CD1c-positive myeloid dendritic cell (primary cell): ENCODE results near the gene COL4A2.

Experiments used
- DNase-seq: peaks from one replicate; pipeline ENCODE4 v3.0.0-alpha.2; 2016; ENCODE audit errors: extremely low spot score

Gene COL4A2

DNA sequence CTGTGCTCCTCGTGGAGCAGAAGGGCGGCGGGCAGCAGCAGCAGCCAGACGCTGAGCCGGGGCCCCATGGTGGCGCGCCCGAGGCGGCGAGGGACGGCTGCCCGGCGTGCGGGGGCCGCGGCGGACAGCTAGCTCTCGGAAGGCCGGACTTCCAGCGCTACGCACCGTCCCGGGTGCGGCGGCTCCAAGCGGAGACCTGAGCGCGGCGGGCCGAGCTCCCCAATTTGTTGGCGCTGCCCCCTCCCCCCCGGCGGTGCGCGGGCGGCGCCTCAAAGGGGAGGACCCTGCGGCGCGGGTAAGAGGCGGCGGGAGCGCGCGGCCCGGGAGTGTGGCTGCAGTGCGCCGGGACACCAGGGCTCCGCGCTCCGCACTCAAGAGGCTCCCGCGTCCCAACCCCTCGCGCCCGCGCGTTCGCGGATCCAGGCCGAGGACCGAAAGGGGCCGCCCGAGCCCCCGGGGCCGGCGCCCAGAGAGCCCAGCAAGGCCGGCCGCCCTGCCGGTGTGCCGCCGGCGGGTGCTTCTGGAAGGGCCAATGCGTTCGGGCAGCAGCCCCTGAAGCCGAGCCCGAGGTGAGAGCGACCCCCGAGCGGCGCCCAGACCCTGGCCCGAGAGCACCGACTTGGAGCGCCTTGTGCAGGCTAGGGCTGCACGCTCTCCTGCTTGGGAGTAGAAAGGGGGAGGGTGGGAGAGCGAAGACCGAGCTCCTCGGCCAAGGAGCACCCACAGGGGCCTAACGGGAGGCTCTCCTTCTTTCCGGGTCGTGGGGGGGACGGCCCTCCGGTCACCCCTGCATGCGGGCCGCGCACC is at the start of gene COL4A2, which contains the start of gene COL4A1:
Gene COL4A2 (plus strand): TSS at position 325 of the 807 bp plus-strand sequence. CDS start 620 bp downstream, outside the sequence.
Gene COL4A1 (minus strand): TSS at position 198 of the 807 bp plus-strand sequence. CDS start 130 bp downstream, at position 68.
- no peak for DNase-seq

- no peak for DNase-seq
Observed at GRCh38 chr13:110257408-110257807, 49.7 kb upstream of the COL4A2 start.

DNA sequence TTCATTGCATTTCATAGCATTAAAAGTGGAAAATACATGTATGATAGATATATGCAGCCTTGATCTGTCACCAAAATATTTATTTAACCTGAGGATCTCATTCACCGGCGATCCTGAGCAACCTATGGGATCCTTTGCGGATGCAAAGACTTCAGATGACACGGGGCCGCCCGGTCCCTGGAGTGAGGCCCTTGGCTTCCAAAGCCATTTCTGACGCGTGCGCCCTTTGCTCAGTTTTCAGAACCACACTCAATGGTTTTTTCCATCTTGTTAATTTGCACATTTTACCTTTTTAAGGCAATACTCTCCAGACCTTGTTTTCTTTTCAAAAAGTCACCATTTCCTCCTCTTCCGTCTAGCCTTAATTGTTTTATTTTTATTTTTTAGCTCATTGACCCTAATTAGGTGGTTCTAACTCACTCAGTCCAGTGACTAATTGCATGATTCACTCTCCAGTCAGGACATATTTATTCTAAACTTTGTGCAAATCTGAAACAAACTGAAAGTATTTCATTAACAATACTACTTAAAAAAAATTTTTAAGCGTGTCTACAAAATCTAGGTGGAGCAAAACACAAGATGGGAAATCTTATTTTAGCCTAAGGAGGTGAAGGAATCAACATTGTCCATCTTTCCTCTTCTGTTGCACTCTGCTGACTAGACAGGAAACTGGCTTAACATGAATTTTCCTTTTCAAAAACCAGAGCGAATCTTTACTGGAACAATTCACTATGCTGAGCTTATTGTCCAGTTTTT is 48.0 kb upstream of the COL4A2 start:
- no peak for DNase-seq

DNA sequence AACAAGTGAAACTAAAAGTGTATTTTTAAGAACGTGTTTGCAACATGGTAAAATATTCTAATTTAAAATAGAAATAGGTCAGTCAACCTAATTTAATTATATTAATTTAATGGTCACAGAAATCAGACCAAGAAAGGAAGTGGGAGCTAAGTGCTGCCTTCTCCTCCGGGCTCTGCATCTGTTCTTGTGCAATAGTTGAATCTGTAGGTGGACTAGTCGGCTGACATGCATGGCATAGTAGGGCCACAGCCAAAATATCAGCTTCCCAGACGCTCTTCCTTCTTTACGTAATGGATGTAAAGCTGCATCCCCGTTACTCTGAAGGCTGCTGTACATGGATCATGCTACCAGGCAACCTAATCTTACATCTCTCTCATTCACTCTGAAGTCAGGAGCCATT is 47.4 kb upstream of the COL4A2 start:
- DNase-seq, result no peak

DNA sequence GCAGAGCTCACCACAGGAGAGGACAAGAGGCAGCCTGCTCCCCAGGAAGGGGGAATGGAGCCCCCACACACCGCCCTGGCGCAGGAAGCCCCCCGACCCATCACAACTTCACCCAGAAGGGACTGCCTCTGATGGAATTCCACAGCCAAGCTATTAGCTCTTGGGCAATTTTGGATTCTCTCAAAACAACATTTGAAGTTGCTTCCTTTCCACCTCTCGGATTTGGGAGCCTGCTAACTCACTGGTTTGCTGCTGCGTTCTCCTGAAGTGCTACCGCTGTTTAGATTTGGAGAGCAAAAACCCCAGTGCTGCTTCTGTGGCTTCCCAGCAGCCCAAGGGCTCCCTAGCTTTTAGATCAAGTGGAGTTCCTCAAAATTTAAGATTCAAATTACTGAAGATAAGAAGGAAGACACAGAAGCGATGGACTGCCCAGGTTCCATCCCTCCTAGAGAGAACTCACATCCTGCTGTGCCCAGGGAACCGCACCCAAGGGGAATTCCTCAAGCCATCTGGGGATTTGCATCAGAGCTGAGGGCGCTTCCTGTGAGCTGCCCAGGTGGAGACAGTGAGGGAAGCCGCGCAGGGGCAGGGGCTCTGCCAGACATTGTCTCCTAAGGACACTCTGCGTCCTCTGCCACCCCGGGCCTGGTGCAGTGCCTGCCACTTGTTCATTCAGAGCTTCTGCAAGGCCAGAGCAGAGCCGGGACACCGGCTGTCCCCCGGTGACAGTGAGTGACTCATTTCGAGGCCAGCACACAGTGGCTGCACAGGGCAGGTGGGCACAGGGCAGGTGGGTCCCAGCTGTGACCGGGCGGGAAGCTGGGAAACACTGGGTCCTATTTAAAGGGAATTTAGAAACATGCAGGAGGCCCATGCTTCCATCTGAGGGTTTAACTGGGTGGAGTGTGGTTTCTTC is 45.7 kb upstream of the COL4A2 start:
- no peak for DNase-seq

GRCh38 chr13:110262082-110262436 is 45.0 kb upstream of the COL4A2 start:
- DNase-seq, result no peak

DNA sequence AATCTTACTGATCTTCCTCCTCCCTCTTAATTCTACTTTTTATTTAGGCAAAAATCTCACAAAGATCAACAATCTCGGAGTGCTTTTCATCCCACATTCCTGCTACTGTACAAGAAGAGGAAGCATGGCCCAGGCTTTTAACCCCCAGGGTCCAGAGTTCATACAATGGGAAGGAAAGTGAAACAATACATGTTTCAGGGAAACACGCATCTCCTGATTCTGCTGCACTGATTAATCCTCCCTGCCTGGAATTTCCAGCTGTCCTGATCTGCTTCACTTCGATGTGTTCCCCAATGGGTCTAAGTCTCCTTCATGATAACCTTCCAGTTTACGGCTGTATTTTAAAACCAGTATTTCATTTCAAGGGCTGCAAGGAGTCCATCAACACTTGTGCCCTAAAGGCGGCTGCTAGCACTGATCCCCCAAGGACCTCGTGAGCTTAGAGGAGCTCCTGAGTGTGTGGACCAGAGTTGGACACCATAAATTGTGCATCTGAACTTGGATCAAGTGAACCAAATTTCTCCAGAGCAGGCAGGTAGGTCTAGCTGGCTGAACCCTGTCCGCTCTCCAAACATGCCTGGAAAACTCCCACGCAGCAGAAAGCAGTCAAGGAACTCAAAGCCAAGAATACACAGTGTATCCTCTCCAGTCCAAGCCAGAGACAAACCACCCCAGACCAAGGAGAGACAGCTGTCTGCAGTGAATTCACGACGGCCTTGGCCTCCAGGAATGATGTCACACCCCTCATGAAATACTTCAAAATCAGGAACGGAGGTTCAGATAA is 44.4 kb upstream of the COL4A2 start:
- DNase-seq, result no peak

- DNase-seq, result no peak
Observed at GRCh38 chr13:110263404-110263803, 43.7 kb upstream of the COL4A2 start.

DNA sequence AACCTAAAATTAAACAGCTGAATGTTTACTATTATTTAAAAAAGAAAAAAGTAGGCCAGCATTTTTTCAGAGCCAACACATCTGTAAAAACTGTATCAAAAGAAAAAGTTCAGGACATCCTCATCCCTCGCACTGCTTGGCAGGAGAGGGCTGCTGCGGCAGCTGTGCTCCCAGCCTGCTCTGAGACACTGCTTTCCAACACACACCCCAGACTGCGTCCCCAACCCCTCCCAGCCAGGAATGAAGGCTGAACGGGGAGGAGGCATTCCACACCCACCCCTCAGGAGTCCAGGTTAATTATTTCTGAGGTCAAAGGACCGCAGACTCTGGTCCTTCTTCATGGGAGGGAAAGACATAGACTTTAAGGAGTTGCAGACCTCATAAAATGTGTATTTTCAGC is 43.2 kb upstream of the COL4A2 start:
- DNase-seq, result no peak

DNA sequence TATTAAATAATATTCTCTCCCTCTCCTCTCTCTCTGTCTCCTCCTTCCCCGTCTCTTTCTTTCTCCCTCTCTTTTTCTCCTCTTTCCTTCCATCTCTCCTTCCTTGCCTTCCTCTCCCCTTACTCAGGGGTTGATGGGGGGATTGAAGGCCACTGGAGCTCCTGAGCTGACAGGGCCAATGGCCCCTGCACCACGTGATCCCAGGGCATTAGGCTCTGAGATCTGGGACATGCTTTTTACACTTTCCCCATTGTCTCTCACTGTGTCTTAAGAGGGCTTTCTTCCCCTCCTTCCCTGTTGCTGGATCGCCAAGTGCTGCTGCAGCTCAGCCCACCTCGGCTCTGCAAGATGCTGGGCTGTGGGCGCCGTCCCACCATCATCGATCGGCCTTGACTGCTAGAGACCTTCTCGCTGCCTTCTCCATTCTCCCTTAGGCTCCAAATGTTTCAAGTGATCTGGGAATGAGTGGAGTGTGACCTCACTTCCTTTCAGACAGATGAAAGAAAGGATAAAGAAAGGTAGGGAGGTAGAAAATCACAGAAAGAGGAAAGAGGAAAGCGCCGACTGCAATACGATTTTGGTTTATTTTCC is 42.3 kb upstream of the COL4A2 start:
- no peak for DNase-seq

DNA sequence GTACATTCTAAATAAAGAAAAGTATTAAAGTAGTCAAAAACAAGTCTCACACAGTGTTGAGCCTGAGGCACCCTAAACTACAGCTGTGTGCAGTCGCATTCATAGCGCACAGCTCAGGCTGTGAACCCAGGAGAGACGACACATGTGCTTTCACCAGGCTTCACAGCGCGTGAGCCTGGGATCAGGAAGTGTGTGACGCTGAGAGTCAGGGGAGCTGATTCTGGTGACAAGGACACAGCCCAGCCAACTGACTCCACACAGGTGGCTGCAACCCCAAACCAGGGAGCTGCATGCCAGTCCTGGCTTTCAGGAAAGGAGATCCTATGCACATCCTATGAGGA is 41.8 kb upstream of the COL4A2 start:
- DNase-seq, result no peak

- DNase-seq, result no peak
Observed at GRCh38 chr13:110265682-110266430, 41.2 kb upstream of the COL4A2 start.

DNA sequence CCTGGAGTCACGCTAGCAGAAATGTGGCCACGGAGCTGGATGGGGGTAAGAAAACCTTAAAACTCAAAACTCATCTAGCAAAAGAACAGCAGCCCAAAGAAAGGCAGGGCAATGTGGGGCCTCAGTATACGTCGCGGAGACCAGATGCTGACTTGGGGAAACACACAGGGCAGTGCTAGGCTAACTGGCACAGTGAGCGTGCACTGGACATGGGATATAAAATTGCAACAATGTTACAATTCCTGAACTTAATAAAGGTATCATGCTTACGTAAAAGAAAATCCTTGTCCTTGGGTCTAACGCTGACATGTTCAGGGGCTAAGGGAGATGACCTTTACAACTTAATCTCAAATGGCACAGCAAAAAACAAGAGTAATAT is 40.7 kb upstream of the COL4A2 start:
- DNase-seq, result no peak

GRCh38 chr13:110266983-110267382 is 40.1 kb upstream of the COL4A2 start:
- DNase-seq, result no peak

GRCh38 chr13:110268061-110268460 is 39.0 kb upstream of the COL4A2 start:
- DNase-seq, result no peak

DNA sequence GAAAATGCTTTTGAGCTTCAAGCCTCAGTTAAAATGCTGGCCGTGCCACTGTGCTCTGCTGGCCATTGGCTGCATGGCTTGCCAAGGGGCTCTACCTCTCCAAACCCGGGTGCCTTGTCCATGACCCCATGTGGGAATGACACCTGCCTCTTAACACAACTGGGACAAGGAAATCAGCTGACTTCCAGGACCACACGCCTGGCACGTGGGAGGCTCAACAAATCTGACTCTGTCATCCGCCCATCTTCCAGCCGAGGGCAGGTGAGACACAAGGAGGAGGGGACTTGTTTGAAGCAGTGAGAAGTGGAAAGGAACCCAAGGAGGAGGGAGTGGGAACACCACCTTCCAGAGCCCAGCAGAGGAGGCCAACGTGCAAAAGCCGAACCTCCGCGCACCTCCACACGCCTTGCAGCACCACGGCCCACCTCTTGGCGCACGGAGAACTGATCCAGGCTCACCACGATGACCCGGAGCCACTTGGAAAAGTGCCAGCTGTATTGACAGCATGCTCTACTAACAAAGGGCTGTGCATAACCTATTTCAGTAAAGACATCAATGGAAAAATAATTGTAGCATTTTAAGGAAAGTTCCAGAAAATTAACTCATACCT is 38.4 kb upstream of the COL4A2 start:
- no peak for DNase-seq

DNA sequence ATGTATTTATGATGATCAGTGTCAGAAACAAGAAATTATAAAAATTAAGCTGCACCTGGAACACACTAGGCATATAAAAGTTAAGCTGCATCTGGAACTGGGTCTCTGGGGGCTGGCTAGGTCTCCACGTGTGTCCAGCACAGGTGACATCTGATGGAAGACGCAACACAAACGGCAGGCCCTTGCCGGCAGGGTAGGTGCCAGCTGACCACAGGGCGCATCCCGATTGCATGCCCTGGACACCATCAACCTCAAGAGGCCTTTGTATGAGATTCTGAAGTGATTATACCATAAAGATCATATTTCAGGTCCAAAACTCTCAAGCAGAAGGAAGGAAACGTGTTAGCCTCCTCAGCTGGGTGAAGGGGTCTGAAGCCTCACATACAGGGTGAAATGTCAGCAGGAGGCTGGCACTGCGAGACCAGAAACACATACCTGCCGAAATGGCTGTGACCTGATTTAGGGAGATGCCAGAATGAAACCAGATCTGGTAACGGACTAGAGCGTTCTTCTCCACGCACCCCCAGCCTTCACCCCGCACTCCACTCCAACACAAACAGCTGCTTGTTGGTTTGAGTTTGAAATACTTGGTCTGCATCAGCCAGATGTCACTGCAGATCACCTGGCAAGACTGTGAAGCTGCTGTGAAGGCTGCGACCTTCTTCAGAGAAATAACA is 37.4 kb upstream of the COL4A2 start:
- no peak for DNase-seq

DNA sequence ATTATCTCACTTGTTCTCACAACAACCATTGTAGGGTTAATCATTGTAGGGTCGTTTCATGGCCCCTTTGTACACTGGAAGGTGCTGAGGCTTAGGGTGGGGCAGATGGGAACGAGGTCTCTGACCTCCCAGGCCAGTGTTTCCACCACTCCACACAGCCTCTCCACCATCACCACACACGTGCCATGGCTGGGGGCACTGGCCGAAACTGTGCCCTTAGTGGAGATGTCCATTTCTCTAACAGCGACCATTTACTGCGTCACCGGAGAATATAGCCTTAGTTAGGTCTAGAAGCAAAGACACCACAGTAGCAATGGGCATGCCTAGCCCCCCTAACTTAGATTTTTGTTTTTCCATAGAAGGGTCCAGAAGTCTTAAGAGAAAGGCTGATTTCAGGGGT is 36.6 kb upstream of the COL4A2 start:
- no peak for DNase-seq

DNA sequence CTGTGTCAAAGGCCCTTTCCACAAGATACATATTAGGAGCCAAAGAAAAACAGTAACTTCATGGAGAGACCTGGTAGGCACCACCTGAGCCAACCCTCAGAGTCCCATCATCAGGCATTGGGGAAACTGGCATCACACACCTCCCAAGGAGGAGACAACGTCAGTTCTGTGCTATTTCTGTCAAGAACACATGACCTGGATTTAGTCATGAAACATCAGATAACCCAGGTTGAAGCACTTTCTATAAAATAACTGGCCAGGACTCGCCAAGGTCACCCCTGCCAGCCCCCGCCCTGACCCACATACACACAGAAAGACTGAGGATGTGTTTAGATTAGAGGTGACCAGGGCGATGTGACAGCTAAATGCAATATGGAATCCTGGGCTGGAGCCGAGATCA is 35.8 kb upstream of the COL4A2 start:
- no peak for DNase-seq
